Ishikawa (cell line): ENCODE data around the gene MAGEB4.

Experiments
- CEBPB ChIP-seq: IDR thresholded peaks from 2 replicates; pipeline ENCODE4 v1.6.1; 2012
- CREB1 ChIP-seq: IDR thresholded peaks from 2 replicates; pipeline ENCODE4 v1.6.1; 2012; ENCODE audit warnings: low read depth
- EGR1 ChIP-seq: IDR thresholded peaks from 2 replicates; pipeline ENCODE4 v1.6.1; 2012
- FOXM1 ChIP-seq: IDR thresholded peaks from 2 replicates; pipeline ENCODE4 v1.6.1; 2012; ENCODE audit warnings: low read depth, borderline replicate concordance
- MAX ChIP-seq: IDR thresholded peaks from 2 replicates; pipeline ENCODE4 v1.6.1; 2012
- NFIC ChIP-seq: IDR thresholded peaks from 2 replicates; pipeline ENCODE4 v1.6.1; 2012
- RAD21 ChIP-seq: IDR thresholded peaks from 2 replicates; pipeline ENCODE4 v1.6.1; 2012; ENCODE audit warnings: low read depth
- REST ChIP-seq: IDR thresholded peaks from 2 replicates; pipeline ENCODE4 v1.6.1; 2012; ENCODE audit warnings: low read depth, mild to moderate bottlenecking
- USF1 ChIP-seq: IDR thresholded peaks from 2 replicates; pipeline ENCODE4 v1.6.1; 2012
- YY1 ChIP-seq: IDR thresholded peaks from 2 replicates; pipeline ENCODE4 v1.6.1; 2012; ENCODE audit warnings: low read depth
- ZBTB7A ChIP-seq: IDR thresholded peaks from 2 replicates; pipeline ENCODE4 v1.6.1; 2012; ENCODE audit warnings: low read depth

- no peak for TF ChIP-seq YY1
- TF ChIP-seq MAX, result no peak
- no peak for TF ChIP-seq CEBPB
- TF ChIP-seq FOXM1, result no peak
- TF ChIP-seq REST, result no peak
- TF ChIP-seq RAD21, result no peak
- no peak for TF ChIP-seq NFIC
- no peak for TF ChIP-seq EGR1
- no peak for TF ChIP-seq USF1
- TF ChIP-seq CREB1, result no peak
- no peak for TF ChIP-seq ZBTB7A
These were observed 18.1 kb downstream of the MAGEB4 start for GRCh38 chrX:30259927-30260326.
